ENCODE measurements around the gene ZBTB7C. TPM values are rescaled to one million over a fixed set of nuclear protein-coding genes. Genes with fewer than 3 reads are reported as not detected.

ZBTB7C gene
- total RNA-seq, 1 donor, result 0.09 TPM

DNA sequence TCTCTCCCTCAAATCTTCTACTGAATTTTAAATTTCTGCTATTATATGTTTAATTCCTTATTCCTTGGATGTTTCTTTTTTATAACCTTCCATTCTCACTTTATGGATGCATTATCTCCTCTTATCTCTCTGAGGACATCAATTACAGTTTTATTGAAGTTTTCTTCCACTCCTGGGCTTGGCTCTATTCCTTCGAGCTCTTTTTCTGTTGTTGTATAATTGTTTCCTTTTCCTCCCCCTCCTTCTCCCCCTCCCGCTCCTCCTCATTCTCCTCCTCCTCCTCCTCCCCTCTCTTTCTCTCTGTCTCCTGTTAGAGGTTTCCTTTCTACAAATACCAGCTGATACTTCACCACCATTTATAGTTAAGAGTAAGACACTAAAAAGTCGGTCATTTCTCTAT lies 209.8 kb downstream of the ZBTB7C start:
- TF ChIP-seq, protein P1, sequence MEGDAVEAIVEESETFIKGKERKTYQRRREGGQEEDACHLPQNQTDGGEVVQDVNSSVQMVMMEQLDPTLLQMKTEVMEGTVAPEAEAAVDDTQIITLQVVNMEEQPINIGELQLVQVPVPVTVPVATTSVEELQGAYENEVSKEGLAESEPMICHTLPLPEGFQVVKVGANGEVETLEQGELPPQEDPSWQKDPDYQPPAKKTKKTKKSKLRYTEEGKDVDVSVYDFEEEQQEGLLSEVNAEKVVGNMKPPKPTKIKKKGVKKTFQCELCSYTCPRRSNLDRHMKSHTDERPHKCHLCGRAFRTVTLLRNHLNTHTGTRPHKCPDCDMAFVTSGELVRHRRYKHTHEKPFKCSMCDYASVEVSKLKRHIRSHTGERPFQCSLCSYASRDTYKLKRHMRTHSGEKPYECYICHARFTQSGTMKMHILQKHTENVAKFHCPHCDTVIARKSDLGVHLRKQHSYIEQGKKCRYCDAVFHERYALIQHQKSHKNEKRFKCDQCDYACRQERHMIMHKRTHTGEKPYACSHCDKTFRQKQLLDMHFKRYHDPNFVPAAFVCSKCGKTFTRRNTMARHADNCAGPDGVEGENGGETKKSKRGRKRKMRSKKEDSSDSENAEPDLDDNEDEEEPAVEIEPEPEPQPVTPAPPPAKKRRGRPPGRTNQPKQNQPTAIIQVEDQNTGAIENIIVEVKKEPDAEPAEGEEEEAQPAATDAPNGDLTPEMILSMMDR (IDR thresholded peaks at IDR 0.05; ENCODE audit: insufficient read depth, low read length), result no peak
- DNase-seq (ENCODE audit: low read depth), result no peak
- no peak overlapping the region for H3K4me3 ChIP-seq (ENCODE audit: low read depth, low read length)

DNA sequence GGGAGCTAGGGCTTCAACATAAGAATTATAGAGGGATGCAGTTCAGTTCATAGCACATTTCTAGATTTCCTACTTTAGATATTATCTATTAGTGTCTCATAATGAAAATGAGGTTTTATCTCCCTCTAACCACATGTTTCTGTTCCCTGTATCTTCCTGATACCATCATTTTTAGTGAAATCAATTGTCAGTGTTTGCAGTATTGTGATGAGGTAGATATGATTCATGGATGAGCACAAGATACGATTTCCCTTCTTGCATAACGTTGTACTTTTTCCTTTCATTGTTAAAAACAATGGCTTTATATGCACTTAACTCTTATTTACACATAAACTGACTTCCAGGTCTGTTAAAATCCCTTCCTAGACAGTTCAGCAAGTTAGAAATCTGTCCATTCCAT lies 211.4 kb downstream of the ZBTB7C start:
- no peak overlapping the region for H3K4me3 ChIP-seq (ENCODE audit: low read depth, low read length)
- DNase-seq (ENCODE audit: low read depth), result no peak
- TF ChIP-seq, protein P1 (IDR thresholded peaks at IDR 0.05; ENCODE audit: insufficient read depth, low read length), result no peak

DNA sequence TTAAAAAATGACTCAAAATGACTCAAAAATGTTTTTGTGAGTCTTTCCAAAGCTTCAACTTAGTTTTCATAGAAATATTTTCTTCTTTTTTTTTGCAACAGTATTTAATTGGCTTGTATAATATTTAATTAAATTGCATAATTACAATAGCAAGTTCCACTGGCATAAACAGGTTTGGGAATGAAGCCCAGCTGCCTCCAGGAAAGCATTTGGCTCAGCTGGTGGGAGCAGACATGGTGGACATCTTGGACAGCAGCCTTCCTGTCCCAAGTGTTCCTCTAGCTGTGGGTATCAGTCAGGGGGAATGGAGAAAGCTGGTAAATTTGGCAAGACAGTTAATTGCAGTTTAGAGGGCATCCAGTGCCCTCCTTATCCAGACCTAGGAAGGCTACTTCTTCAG lies 213.4 kb downstream of the ZBTB7C start:
- TF ChIP-seq, protein P1 (IDR thresholded peaks at IDR 0.05; ENCODE audit: insufficient read depth, low read length), result no peak
- no peak for DNase-seq (ENCODE audit: low read depth)
- H3K4me3 ChIP-seq (ENCODE audit: low read depth, low read length), result no peak overlapping the region

DNA sequence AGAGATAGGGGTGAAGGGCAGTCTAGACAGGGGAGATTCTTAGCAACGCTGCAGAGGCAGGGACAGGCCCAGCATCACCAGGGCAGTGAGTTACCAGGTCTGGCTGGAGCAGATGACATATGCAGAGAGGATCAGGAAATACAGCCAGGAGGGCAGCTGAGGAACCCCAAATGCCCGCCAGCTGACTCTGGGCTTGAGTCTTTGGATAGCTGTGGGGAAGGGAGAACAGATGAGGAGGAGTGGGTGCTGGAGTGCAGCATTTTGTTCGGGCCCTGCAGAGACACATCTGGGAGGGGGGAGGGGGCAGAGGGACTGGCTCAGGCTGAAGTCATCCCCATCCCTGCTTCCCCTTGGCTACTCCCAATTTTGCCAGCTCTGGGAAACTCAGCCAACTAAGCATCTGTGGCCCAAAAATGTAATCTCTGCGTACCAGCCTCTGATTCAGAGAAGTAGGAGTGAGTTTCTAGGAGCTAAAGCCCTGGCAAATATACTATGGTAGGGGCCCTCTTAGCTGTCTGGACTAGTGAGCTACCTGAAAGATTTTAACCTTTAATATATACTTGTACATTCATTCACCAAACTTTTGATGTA lies 214.5 kb downstream of the ZBTB7C start:
- DNase-seq (ENCODE audit: low read depth), result no peak
- TF ChIP-seq, protein P1 (IDR thresholded peaks at IDR 0.05; ENCODE audit: insufficient read depth, low read length), result no peak
- no peak overlapping the region for H3K4me3 ChIP-seq (ENCODE audit: low read depth, low read length)

DNA sequence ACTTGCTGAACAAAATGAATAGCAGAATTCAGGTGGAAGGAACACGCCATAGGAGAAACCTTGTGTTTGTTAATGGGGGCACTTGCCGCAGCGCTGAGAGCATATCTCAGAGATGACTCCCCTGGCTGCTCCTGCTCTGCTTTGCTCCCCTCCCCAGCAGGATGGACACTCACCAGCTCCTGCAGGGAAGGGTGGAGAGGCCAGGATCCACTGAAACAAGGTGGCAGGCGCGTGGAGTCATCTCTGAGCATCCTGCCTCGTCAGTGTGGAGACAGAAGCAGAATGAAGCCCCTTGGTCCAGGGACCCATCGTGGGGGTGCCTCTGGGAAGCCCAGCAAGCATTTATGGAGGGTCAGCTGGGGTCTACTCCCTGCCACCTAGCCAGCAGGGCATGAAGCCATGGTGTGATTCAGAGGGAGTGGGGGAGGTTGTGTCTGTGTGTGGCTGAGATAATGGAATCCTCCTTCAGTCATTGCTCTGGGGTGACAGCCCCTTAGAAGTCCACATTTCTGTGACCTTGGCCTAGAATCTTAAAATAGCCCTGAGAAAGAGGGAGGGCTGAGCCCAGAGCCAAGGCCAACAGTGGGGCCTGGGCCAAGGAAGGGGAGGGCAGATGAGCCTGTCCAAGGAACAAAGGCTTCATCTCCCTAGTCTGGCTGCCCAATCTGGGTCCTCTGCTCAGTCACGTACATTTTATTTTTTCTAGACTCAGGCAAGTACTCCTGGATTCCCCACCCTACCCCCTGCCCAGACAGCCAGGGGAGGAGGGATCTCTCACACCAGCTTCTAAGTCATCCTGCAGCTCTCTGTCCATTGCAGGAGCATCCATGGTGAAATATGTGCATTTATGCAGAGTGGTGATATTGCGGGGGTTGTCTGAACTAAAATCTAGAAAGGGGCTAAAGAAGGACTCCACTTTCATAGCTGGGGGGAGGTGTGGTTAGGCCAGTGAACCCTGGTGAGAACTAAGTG lies 215.4 kb downstream of the ZBTB7C start:
- H3K4me3 ChIP-seq (ENCODE audit: low read depth, low read length), result no peak overlapping the region
- DNase-seq (ENCODE audit: low read depth), result no peak
- TF ChIP-seq, protein P1 (IDR thresholded peaks at IDR 0.05; ENCODE audit: insufficient read depth, low read length), result no peak

DNA sequence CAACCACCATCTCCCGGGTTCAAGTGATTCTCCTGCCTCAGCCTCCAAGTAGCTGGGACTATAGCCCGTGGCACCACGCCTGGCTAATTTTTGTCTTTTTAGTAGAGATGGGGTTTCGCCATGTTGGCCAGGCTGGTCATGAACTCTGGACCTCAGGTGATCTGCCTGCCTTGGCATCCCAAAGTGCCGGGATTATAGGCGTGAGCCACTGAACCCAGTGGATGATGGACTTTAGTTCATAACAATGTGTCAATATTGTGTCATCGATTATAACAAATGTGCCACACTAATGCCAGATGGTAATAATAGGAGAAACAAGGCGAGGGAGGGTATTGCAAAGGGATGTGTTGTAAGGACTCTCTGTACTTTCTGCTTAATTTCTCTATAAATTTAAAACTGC lies 216.6 kb downstream of the ZBTB7C start:
- TF ChIP-seq, protein P1 (IDR thresholded peaks at IDR 0.05; ENCODE audit: insufficient read depth, low read length), result no peak
- no peak for DNase-seq (ENCODE audit: low read depth)
- no peak overlapping the region for H3K4me3 ChIP-seq (ENCODE audit: low read depth, low read length)
